ENCODE results near the gene ATP10B. TPM values are rescaled to one million over a fixed set of nuclear protein-coding genes. Genes with fewer than 3 reads are reported as not detected.

ATP10B gene
- total RNA-seq, 1 experiment from 2014 or later: 0.11 TPM

- TF ChIP-seq NR2C2 (CRISPR knock-in tag; IDR thresholded peaks at IDR 0.05) (no peak), PRDM15 (CRISPR knock-in tag; IDR thresholded peaks at IDR 0.05) (no peak), AFF4 (CRISPR knock-in tag; IDR thresholded peaks at IDR 0.05; ENCODE audit: borderline replicate concordance) (no peak), SOX15 (CRISPR knock-in tag; IDR thresholded peaks at IDR 0.05) (no peak), SMAD3 (CRISPR knock-in tag; IDR thresholded peaks at IDR 0.05; ENCODE audit: borderline replicate concordance) (no peak), IRF2 (CRISPR knock-in tag; IDR thresholded peaks at IDR 0.05; ENCODE audit: borderline replicate concordance, low read depth) (no peak), CDX4 (CRISPR knock-in tag; IDR thresholded peaks at IDR 0.05; ENCODE audit: borderline replicate concordance) (no peak)
- TF ChIP-seq, protein P1, sequence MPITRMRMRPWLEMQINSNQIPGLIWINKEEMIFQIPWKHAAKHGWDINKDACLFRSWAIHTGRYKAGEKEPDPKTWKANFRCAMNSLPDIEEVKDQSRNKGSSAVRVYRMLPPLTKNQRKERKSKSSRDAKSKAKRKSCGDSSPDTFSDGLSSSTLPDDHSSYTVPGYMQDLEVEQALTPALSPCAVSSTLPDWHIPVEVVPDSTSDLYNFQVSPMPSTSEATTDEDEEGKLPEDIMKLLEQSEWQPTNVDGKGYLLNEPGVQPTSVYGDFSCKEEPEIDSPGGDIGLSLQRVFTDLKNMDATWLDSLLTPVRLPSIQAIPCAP (CRISPR knock-in tag; IDR thresholded peaks at IDR 0.05): no peak
Measured at GRCh38 chr5:160843240-160843639, 8.8 kb downstream of the ATP10B start (continued).

- H3K4me3 Mint-ChIP-seq: no peak overlapping the region
- H3K27me3 Mint-ChIP-seq (ENCODE audit: low read depth): no peaks in the 10 kb centered on the region
- H3K36me3 Mint-ChIP-seq: no peaks in the 10 kb centered on the region
- ATAC-seq (no peak), DNase-seq (ENCODE audit: low spot score) (no peak)
- TF ChIP-seq FOXK1 (CRISPR knock-in tag; IDR thresholded peaks at IDR 0.05): no peak
- H3K4me1 Mint-ChIP-seq: no peaks in the 10 kb centered on the region
- POLR2A ChIA-PET: interaction anchor here (0.6 kb wide), 1 partner anchor 493 kb away, joined by 4 read pairs; no protein-coding TSS in a partner anchor
- CTCF ChIA-PET: no interaction called here
- no peak overlapping the region for H3K27ac Mint-ChIP-seq
- peaks cover 6% of the 10 kb centered on the region for H3K9me3 Mint-ChIP-seq
Measured at GRCh38 chr5:160837749-160838593, 14.0 kb downstream of the ATP10B start.

DNA sequence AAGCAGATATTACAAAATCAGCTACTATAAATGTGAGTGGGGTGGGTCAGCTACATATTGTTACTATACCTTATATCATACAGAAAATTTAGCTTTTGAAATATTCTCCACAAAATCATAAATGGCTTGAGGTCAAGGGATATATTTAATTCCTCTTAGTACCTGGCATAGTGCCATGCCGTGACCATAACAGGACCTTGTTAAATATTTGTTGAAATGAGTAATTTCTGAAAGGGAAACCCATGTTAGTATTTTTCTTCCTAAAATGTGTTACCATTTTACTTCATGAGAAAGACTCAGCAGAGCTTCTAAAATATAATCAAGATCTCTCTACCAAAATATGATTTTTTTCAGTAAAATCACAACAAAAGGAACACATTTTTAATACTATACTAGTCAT, 14.8 kb downstream of the ATP10B start:
- peaks cover 13% of the 10 kb centered on the region for H3K9me3 Mint-ChIP-seq
- POLR2A ChIA-PET: no interaction called here
- no peaks in the 10 kb centered on the region for H3K36me3 Mint-ChIP-seq
- no peaks in the 10 kb centered on the region; the same call in 1 of the 2 replicates for H3K27me3 Mint-ChIP-seq (ENCODE audit: low read depth)
- no peaks in the 10 kb centered on the region for H3K4me1 Mint-ChIP-seq
- ATAC-seq (no peak), DNase-seq (ENCODE audit: low spot score) (no peak)
- CTCF ChIA-PET: no interaction called here
- TF ChIP-seq, protein P1 (CRISPR knock-in tag; IDR thresholded peaks at IDR 0.05): no peak
- TF ChIP-seq IRF2 (CRISPR knock-in tag; IDR thresholded peaks at IDR 0.05; ENCODE audit: borderline replicate concordance, low read depth) (no peak), NFE2L1 (CRISPR knock-in tag; IDR thresholded peaks at IDR 0.05) (no peak), TEAD4 (CRISPR knock-in tag; IDR thresholded peaks at IDR 0.05) (no peak), ATF3 (CRISPR knock-in tag; conservative IDR thresholded peaks at IDR 0.05) (no peak)
- TF ChIP-seq, protein P2, sequence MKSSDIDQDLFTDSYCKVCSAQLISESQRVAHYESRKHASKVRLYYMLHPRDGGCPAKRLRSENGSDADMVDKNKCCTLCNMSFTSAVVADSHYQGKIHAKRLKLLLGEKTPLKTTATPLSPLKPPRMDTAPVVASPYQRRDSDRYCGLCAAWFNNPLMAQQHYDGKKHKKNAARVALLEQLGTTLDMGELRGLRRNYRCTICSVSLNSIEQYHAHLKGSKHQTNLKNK (CRISPR knock-in tag; IDR thresholded peaks at IDR 0.05): no peak
- no peak overlapping the region for H3K27ac Mint-ChIP-seq
- H3K4me3 Mint-ChIP-seq: no peak overlapping the region

All from WTC11 (cell line).